Endothelial cell of hepatic sinusoid (primary cell): Measurements from ENCODE around the gene ERC2.

Experiments
- in situ Hi-C: cut with HindIII; loops from 2 replicates; pipeline ENCODE4 v1.10.0; 2017; ENCODE audit warnings: low sequenced_read_pairs

Gene ERC2

GRCh38 chr3:55617385-55617784 is 850.9 kb downstream of the ERC2 start:
- in situ Hi-C loops: no loop called here

DNA sequence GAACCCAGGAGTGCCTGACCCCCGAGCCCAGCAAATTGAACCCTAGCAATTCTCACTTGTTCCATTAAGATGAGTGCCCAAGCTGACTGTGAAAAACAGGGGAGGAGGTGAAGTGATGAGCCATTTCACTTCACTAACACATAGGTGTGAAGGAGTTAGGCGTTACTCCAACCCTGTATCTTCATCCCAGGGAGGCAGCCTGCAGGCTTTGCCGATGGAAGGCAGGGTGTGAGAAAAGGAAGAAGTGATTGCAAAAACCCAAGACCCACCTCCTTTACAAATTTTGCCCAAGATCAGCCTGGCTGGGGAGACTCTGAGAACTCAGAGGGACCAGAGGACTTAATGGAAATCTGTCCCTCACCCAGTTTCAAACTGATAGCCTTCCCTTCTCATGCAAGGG is 851.5 kb downstream of the ERC2 start:
- in situ Hi-C loops: no loop called here

- in situ Hi-C loops: no loop called here
Observed at GRCh38 chr3:55615694-55616295, 852.5 kb downstream of the ERC2 start.

DNA sequence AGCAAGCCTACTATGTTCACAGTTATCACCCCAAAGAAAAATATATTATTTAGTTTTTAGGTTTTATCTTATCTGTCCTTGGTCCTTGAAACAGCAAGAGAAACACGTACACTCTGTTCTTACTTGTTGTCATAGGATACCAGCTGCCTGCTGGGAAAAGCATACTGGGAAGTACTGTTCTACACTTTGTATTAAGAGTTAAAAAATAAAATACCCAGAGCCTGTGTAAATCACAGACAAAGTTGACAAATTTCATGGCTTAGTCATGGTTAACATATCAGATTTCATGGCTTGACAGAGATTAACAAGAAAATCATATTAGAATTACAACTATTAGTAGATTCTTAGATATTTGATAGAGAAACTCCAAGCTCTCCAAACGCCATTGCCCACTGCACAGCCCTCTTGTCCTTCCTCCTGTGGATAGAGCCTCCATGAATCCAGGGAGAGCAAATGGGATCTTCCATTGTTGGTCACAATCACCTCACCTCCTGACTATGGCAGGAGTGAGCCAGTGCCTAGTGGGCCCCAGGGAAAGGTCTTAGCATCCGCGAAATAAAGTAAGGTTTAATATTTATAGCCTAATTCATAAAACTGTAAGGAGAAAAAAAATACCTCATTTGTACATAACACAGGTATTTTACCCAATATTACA is 853.1 kb downstream of the ERC2 start:
- in situ Hi-C loops: no loop called here

DNA sequence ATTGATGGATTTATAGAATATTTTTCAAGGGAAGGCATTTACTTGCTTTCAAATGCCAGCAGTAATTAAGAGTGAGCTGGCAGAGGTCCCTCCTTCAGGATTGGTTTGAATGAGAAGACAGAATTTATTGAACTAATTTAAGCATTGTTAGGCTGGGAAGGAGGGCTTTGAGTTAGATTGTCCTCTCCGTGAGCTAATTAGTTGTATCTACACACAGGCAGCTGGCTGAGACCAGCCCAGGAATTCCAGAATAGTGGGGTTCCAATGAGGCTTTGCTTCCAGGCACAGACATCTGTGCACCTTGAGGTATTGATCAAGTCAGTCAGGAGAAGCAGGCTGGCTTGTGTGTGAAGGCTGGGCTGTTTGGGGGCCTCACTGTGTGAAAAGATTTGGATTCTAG is 857.1 kb downstream of the ERC2 start:
- in situ Hi-C loops: no loop called here

DNA sequence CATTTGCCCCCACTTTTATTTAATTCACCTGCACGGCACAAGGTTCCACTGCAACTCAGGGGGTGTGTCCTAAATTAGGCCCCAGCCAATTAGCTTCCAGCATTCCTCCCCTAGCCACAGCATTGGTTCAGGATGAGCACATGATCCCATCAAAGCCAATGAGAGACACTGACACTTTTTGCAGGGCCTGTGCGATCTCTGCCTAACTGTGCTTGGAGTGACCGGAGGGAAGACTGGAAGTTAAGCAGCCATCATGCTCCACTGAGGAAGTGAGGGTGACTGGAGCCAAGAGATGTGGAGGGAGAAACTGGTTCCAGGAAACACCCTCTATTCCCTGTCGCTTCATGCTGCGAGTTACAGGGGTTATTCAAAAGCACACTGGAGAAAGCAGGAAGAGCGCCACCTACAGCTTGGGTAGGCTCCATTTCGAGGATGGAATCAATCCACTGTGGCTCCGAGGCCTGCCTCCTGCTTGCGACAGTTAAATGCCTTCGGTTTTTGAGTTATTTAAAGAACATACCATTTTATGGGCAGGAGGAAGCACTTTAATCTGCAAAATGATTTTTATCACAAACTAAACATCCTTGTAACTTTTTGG is 858.9 kb downstream of the ERC2 start:
- in situ Hi-C loops: no loop called here

- in situ Hi-C loops: no loop called here
Observed at GRCh38 chr3:55608301-55608937, 859.8 kb downstream of the ERC2 start.

DNA sequence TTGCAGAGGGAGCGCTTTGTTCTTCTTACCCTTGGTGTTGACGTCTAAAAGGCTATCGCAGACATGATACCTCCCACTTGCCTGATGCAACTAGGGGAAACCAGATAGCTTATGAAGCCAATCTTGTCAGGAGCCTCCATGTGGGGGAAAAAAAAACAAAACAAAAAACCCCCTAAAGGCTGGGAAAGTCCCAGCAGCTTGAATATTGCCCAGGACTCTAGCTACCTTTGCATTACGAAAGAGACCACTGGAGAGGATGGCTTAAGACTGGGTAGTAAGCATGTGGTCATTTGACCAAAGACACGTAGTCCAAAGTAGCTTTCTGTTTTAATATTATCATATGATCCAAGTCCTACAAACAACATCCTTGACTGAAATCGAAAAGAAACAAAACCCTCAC is 860.4 kb downstream of the ERC2 start:
- in situ Hi-C loops: no loop called here

- in situ Hi-C loops: no loop called here
Observed at GRCh38 chr3:55607175-55607574, 861.1 kb downstream of the ERC2 start.

GRCh38 chr3:55605443-55606236 is 862.6 kb downstream of the ERC2 start:
- in situ Hi-C loops: no loop called here

GRCh38 chr3:55604846-55605245 is 863.4 kb downstream of the ERC2 start:
- in situ Hi-C loops: no loop called here

DNA sequence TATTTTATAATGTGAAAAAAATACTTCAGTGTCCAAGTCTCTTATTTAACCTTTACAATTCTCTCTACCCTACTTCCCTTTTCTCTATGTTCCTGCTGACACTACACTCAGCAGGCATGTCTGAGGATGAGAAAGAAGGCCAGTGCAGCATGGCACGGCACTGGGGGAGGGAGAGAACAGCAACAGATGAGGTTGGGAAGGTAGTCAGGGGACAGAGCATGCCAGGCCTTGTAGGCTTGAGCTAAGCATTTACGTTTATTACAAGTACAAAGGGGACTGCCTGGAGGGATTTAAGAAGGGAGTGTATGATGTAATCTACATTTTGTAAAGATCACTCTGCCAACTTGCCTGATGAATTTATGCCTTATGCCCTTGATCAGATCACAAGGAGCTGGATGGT is 863.9 kb downstream of the ERC2 start:
- in situ Hi-C loops: no loop called here

DNA sequence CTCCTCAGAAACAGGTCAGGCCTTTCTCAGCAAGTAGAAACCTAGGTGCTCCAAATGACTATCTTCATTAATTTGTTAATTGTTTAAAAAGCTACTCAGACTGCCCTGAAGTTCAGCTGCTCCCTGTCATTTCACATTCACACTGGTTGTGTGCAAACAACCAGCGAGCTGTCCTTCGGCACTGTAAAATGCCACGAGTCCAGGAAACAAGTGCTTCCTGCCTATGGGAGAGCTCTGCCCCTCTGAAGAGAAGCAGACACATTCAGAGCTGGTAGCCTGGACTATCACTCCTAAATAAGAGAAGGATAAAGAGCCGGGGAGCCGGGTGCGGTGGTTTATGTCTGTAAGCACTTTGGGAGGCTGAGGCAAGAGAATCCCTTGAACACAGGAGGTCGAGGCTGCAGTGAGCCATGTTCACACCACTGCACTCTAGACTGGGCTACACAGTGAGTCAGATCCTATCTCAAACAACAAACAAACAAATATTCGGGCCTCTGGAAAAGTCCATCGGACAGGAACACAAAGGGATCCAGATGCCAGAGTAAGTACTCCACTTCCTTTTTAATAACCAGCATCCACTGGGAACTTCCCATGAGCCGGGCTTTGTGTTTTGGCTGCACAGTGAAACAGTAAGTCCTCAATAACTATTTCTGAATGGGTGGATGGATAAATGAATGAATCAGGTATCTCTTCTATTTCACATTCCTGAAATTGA is 866.7 kb downstream of the ERC2 start:
- in situ Hi-C loops: no loop called here

- in situ Hi-C loops: loop anchor here (5.0 kb wide), 1 partner anchor 51 kb away; no protein-coding TSS in a partner anchor
Observed at GRCh38 chr3:55598224-55598623, 870.0 kb downstream of the ERC2 start.

- in situ Hi-C loops: loop anchor here (5.0 kb wide), 1 partner anchor 50 kb away; no protein-coding TSS in a partner anchor
Observed at GRCh38 chr3:55597641-55598040, 870.6 kb downstream of the ERC2 start.

- in situ Hi-C loops: loop anchor here (5.0 kb wide), 1 partner anchor 49 kb away; no protein-coding TSS in a partner anchor
Observed at GRCh38 chr3:55596212-55596611, 872.1 kb downstream of the ERC2 start.

DNA sequence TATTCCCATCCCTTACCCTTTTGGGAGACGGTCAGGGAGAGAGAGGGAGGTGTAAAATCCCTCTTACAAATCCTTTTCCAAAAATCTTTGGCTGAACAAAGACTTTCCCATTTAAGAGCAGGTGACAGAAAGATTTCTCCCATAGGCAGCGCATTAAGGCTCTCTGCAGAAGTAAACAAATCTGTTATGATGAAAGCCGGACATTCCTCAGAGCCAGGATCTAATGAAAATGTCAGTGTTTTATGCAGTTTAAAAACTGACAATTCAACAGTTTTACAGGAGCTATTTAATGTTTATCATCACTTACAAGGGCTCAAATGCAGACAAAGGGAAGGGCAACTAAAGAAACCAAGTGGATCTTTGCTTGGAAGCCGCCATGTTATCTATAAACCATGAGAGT is 872.8 kb downstream of the ERC2 start:
- in situ Hi-C loops: loop anchor here (5.0 kb wide), 1 partner anchor 48 kb away; no protein-coding TSS in a partner anchor

- in situ Hi-C loops: no loop called here
Observed at GRCh38 chr3:55592572-55592971, 875.7 kb downstream of the ERC2 start.

- in situ Hi-C loops: no loop called here
Observed at GRCh38 chr3:55591888-55592287, 876.4 kb downstream of the ERC2 start.

DNA sequence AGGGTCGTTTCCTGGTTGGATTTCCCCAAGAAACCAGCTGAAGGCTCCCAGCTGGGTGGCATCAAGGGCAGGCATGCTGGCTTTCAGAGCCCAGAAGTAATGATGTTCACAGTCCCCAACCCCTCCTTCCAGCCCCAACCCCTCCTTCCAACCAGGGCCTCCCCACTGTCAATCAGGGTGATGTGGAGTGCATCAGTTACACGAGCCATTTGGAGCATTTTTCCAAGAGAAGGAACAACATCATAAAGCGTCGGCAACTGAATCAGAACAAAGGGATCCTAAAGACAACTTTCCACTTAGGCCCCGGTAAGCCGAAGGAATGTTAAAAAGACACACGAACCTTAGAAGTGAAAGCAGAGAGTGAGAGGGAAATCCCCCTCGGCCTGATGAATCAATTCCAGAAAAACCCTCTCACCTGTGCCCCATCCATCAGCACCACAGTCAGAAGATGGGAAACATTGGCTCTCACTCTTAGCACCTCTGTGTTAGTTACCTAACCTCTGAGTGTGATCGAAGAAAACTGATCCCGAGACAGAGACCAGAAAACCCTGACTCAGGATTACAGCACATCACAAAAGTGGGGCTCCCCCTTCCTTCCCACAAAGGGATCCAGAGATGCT is 880.0 kb downstream of the ERC2 start:
- in situ Hi-C loops: no loop called here
